ENCODE data around the gene PSEN1. TPM values are rescaled to one million over a fixed set of nuclear protein-coding genes. Genes with fewer than 3 reads are reported as not detected.

PSEN1 gene
- total RNA-seq, 1 experiment from 2014 or later = 49.9 TPM

- Histone ChIP-seq H3T11ph (ENCODE audit: low read length) (no peak overlapping the region), H3K79me2 (ENCODE audit: insufficient read depth, low read length) (no peaks in the 10 kb centered on the region), H2BK5ac (ENCODE audit: insufficient read length, low read length) (no peak overlapping the region), H3K18ac (ENCODE audit: insufficient read length, low read depth, low read length) (no peak overlapping the region), H2AFZ (ENCODE audit: low read length) (no peak overlapping the region), H3K23ac (ENCODE audit: insufficient read length, low read depth, low read length) (no peak overlapping the region), H3K9me3 (ENCODE audit: control insufficient read depth, low read depth, low read length) (no peaks in the 10 kb centered on the region), H3K27ac (ENCODE audit: insufficient read length, low read depth, low read length) (no peak overlapping the region), H3K27me3 (ENCODE audit: insufficient read depth, low read length) (peaks cover 20% of the 10 kb centered on the region), H3K9ac (ENCODE audit: extremely low read depth, insufficient read length, low read length) (no peak overlapping the region), H3K23me2 (ENCODE audit: insufficient read length, low read depth, low read length, poor library complexity, severe bottlenecking) (peaks cover 13% of the 10 kb centered on the region), H3K4me1 (ENCODE audit: insufficient read depth, low read length) (no peaks in the 10 kb centered on the region; the same call in 1 of the 2 replicates), H4K8ac (replicated peaks; ENCODE audit: insufficient read length, low read depth, low read length) (no peak overlapping the region), H4K20me1 (ENCODE audit: control insufficient read depth, insufficient read depth, insufficient read length) (no peaks in the 10 kb centered on the region), H3K4ac (ENCODE audit: low read depth, low read length) (no peak overlapping the region), H4K91ac (ENCODE audit: insufficient read length, low read depth, low read length) (no peak overlapping the region), H2BK15ac (ENCODE audit: low read depth, low read length) (no peak overlapping the region), H2BK120ac (ENCODE audit: low read depth, low read length, poor library complexity, severe bottlenecking) (no peak overlapping the region), H3K56ac (ENCODE audit: insufficient read length, low read depth, low read length) (no peak overlapping the region), H2BK12ac (ENCODE audit: insufficient read length, low read depth, low read length) (no peak overlapping the region), H3K14ac (ENCODE audit: insufficient read depth, low read length) (no peak overlapping the region), H4K5ac (ENCODE audit: insufficient read length, low read depth, low read length) (no peak overlapping the region), H3K79me1 (ENCODE audit: insufficient read depth, low read depth, low read length, poor library complexity, severe bottlenecking) (no peaks in the 10 kb centered on the region), H2BK20ac (ENCODE audit: low read depth, low read length, poor library complexity, severe bottlenecking) (no peak overlapping the region), H3K4me2 (ENCODE audit: insufficient read depth, insufficient read length, low read length) (no peak overlapping the region), H2AK5ac (ENCODE audit: insufficient read length, low read length) (no peak overlapping the region)
- Mint-ChIP-seq H3K27ac (no peak overlapping the region), H3K4me1 (peaks cover 34 to 41% of the 10 kb centered on the region in 2 experiments), H3K36me3 (ENCODE audit: insufficient read depth in 1 of 3, low read depth in 3 of 3) (peaks cover 0 to 7% (median 0%) of the 10 kb centered on the region in 3 experiments; a peak in 1 of 7 replicates), H3K27me3 (ENCODE audit: low read depth) (peaks cover 64% of the 10 kb centered on the region), H3K9me3 (no peaks in the 10 kb centered on the region; a peak in 1 of 5 replicates), H3K4me3 (no peak overlapping the region)
- WGBS (ENCODE audit: extremely low coverage, insufficient read length, low lambda C conversion rate) = no CpG with 5 or more reads among the region's 10 CpGs
- TF ChIP-seq CTCF (conservative IDR thresholded peaks at IDR 0.05) = no peak
- no peak for DNase-seq
These were observed 104.6 kb downstream of the PSEN1 start for GRCh38 chr14:73240816-73241480.
